SK-MEL-5 (cell line): ENCODE measurements around the gene AGBL4. TPM values are rescaled to one million over a fixed set of nuclear protein-coding genes. Genes with fewer than 3 reads are reported as not detected.

Experiments
- DNase-seq: peaks from one replicate; pipeline ENCODE4 v3.0.0-alpha.2; 2016; ENCODE audit warnings: low read depth, low spot score
- in situ Hi-C: cut with HindIII; loops from 2 replicates; pipeline ENCODE4 v1.10.0; 2016; ENCODE audit warnings: low sequenced_read_pairs, high pct_unique_total_duplicates, low pct_unique_long_range_greater_than_20kb
- total RNA-seq: library from RNA; depleted of rRNA; stranded (reverse); fragments of >200 nt; shearing (Covaris generic); gene quantifications from 2 replicates; pipeline ENCODE4 v1.2.3, GENCODE V29; 2014

The AGBL4 gene
- total RNA-seq, 1 experiment from 2014 or later = 0.50 TPM

GRCh38 chr1:48572134-48572533 is 1451.6 kb downstream of the AGBL4 start:
- in situ Hi-C loops = no loop called here
- no peak for DNase-seq

GRCh38 chr1:48571303-48571987 is 1452.3 kb downstream of the AGBL4 start:
- in situ Hi-C loops = no loop called here
- no peak for DNase-seq

- DNase-seq = no peak
- in situ Hi-C loops = no loop called here
These were observed 1453.2 kb downstream of the AGBL4 start for GRCh38 chr1:48570568-48570967.

GRCh38 chr1:48568501-48568900 is 1455.3 kb downstream of the AGBL4 start:
- DNase-seq = no peak
- in situ Hi-C loops = no loop called here

- DNase-seq = no peak
- in situ Hi-C loops = no loop called here
These were observed 1457.3 kb downstream of the AGBL4 start for GRCh38 chr1:48566492-48566891.

GRCh38 chr1:48563021-48563420 is 1460.7 kb downstream of the AGBL4 start:
- in situ Hi-C loops = no loop called here
- DNase-seq = no peak

- in situ Hi-C loops = no loop called here
- DNase-seq = no peak
These were observed 1462.3 kb downstream of the AGBL4 start for GRCh38 chr1:48561444-48561843.

GRCh38 chr1:48560577-48560976 is 1463.2 kb downstream of the AGBL4 start:
- no peak for DNase-seq
- in situ Hi-C loops = no loop called here

- in situ Hi-C loops = no loop called here
- no peak for DNase-seq
These were observed 1463.6 kb downstream of the AGBL4 start for GRCh38 chr1:48560116-48560515.

GRCh38 chr1:48558366-48558765 is 1465.4 kb downstream of the AGBL4 start:
- no peak for DNase-seq
- in situ Hi-C loops = no loop called here

GRCh38 chr1:48556186-48556850 is 1467.4 kb downstream of the AGBL4 start:
- in situ Hi-C loops = no loop called here

GRCh38 chr1:48555271-48555670 is 1468.5 kb downstream of the AGBL4 start:
- in situ Hi-C loops = no loop called here
- no peak for DNase-seq

More at GRCh38 chr1:48556186-48556850, 1467.4 kb downstream of the AGBL4 start:
- no peak for DNase-seq

- no peak for DNase-seq
- in situ Hi-C loops = no loop called here
These were observed 1470.7 kb downstream of the AGBL4 start for GRCh38 chr1:48552903-48553606.

GRCh38 chr1:48552420-48552819 is 1471.3 kb downstream of the AGBL4 start:
- peak; percentile 41 for DNase-seq
- in situ Hi-C loops = no loop called here

- DNase-seq = no peak
- in situ Hi-C loops = no loop called here
These were observed 1474.8 kb downstream of the AGBL4 start for GRCh38 chr1:48548985-48549384.

GRCh38 chr1:48547561-48548220 is 1476.1 kb downstream of the AGBL4 start:
- in situ Hi-C loops = no loop called here
- peak; percentile 75 for DNase-seq

GRCh38 chr1:48543854-48544253 is 1479.9 kb downstream of the AGBL4 start:
- DNase-seq = no peak
- in situ Hi-C loops = no loop called here

GRCh38 chr1:48540587-48540986 is 1483.2 kb downstream of the AGBL4 start:
- no peak for DNase-seq
- in situ Hi-C loops = no loop called here
